Activated CD4-positive, alpha-beta memory T cell treated with anti-CD3 and anti-CD28 coated beads for 36 hours (primary cell): Measurements from ENCODE around the gene MANSC4. TPM values are rescaled to one million over a fixed set of nuclear protein-coding genes. Genes with fewer than 3 reads are reported as not detected.

Experiments used
- CTCF ChIA-PET: fragments of 350-600 bp; sonication (Branson Sonifier 250); formaldehyde crosslinking; loops from one replicate; lab custom pipeline; 2021; ENCODE audit warnings: antibody characterized with exemption, inconsistent platforms; lab: Charles Lee
- POLR2A ChIA-PET: fragments of 350-600 bp; sonication (Branson Sonifier 250); formaldehyde crosslinking; loops from one replicate; lab custom pipeline; 2021; ENCODE audit warnings: antibody characterized with exemption; lab: Charles Lee
- DNase-seq: peaks from one replicate; pipeline ENCODE4 v3.0.0-alpha.2; 2020
- H3K27ac Mint-ChIP-seq: one replicate; pipeline ENCODE4 v1.8.0; 2021; ENCODE audit warnings: mixed read lengths
- H3K27me3 Mint-ChIP-seq: one replicate; pipeline ENCODE4 v1.8.0; 2021; ENCODE audit warnings: mixed read lengths
- H3K36me3 Mint-ChIP-seq: one replicate; pipeline ENCODE4 v1.8.0; 2021; ENCODE audit warnings: mixed read lengths
- H3K4me1 Mint-ChIP-seq: one replicate; pipeline ENCODE4 v1.8.0; 2021; ENCODE audit warnings: low read depth, mixed read lengths
- H3K4me3 Mint-ChIP-seq: one replicate; pipeline ENCODE4 v1.8.0; 2021; ENCODE audit warnings: mild to moderate bottlenecking, mixed read lengths
- H3K9me3 Mint-ChIP-seq: one replicate; pipeline ENCODE4 v1.8.0; 2021; ENCODE audit warnings: mixed read lengths
- intact Hi-C: fragments of 100-400 bp; cut with micrococcal nuclease; formaldehyde crosslinking; loops from one replicate; pipeline ENCODE4 v1.15.1; 2023
- total RNA-seq, 2 experiments: library from RNA; stranded (reverse); gene quantifications; one replicate each; pipeline ENCODE4 v1.2.3, GENCODE V29; 2021

The MANSC4 gene
- total RNA-seq = not detected

DNA sequence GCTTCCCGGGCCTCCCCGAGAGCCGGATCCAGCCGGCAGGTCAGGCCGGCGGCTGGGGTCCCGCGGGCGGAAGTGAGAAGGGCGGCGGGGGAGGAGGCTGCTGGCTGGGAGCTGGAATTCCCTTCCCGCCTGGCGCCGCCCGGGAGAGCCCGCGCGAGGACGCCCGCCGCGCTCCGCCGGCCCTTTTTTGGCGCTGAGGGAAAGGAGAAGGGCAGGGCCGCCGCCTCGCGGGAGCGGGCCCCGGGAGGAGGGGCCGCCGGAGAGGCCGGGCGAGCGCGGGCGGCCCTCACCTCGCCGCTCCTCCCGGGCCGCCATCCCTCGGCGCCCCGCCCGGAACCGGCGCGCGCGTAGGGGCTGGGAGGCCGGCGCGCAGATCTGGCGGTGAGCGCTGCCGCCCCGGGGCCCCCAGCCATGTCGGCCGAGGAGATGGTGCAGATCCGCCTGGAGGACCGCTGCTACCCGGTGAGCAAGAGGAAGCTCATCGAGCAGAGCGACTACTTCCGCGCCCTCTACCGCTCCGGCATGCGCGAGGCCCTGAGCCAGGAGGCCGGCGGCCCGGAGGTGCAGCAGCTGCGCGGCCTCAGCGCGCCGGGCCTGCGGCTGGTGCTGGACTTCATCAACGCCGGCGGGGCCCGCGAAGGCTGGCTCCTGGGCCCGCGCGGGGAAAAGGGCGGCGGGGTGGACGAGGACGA is at the start of gene MANSC4, which contains the start of gene KLHL42:
MANSC4 (minus strand) TSS at position 317 of the 692 bp plus-strand sequence. CDS start 8,960 bp downstream, outside the sequence.
KLHL42 (plus strand) TSS at position 314 of the 692 bp plus-strand sequence; CDS start at position 412, 98 bp downstream.
- peak; percentile 73 for DNase-seq
- peak within 1 kb of the TSS; percentile 78 for H3K4me3 Mint-ChIP-seq
- H3K4me1 Mint-ChIP-seq = peaks cover 30% of the 10 kb centered on the region
- H3K27me3 Mint-ChIP-seq = no peaks in the 10 kb centered on the region
- ChIA-PET CTCF (interaction anchor here (0.6 to 2.4 kb wide), 7 partner anchors 15 to 84 kb away, joined by 3 to 21 read pairs (median 4); no protein-coding TSS in a partner anchor), POLR2A (interaction anchor here (0.8 to 1.8 kb wide), 5 partner anchors 10 to 47 kb away, joined by 3 to 11 read pairs (median 4); no protein-coding TSS in a partner anchor)
- intact Hi-C loops = loop anchor here (1.0 to 10.0 kb wide), 3 partner anchors 42 to 845 kb away; partner anchors contain the start of genes FGFR1OP2, INTS13 and MRPS35
- H3K36me3 Mint-ChIP-seq = peaks cover 17% of the 10 kb centered on the region
- no peaks in the 10 kb centered on the region for H3K9me3 Mint-ChIP-seq
- H3K27ac Mint-ChIP-seq = peak within 1 kb of the TSS; percentile 65

DNA sequence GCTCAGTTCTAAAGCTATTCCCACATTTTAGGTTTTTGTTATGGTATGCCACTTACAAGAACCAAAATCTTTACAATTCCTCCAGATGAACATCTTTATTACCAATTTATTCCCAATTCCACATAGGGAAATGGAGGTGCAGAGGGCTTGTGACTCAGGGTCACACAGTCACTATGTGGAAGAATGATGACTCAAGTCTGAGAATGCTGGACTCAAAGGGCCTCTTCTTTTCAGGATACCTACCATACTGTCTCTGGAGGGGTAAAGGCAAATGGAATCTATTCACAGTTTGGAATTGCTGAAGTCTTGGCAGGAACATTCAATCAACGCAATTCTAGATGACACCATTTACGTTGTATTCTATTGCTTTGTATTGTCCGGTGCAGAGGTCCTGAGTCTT is 48.2 kb upstream of the MANSC4 start:
- H3K27me3 Mint-ChIP-seq = peaks cover 23% of the 10 kb centered on the region
- CTCF ChIA-PET = no interaction called here

GRCh38 chr12:27826076-27826475 is 46.0 kb upstream of the MANSC4 start:
- no peak overlapping the region for H3K4me3 Mint-ChIP-seq
- intact Hi-C loops = no loop called here
- POLR2A ChIA-PET = interaction anchor here (0.6 kb wide), 3 partner anchors 54 to 1116 kb away, joined by 3 to 4 read pairs (median 3); no protein-coding TSS in a partner anchor
- no peak for DNase-seq
- CTCF ChIA-PET = no interaction called here
- peaks cover 42% of the 10 kb centered on the region for H3K4me1 Mint-ChIP-seq
- H3K9me3 Mint-ChIP-seq = no peaks in the 10 kb centered on the region
- H3K27me3 Mint-ChIP-seq = peaks cover 23% of the 10 kb centered on the region
- H3K36me3 Mint-ChIP-seq = no peaks in the 10 kb centered on the region
- H3K27ac Mint-ChIP-seq = no peak overlapping the region

More for the DNA sequence above, 48.2 kb upstream of the MANSC4 start:
- no peak overlapping the region for H3K4me3 Mint-ChIP-seq
- intact Hi-C loops = no loop called here
- POLR2A ChIA-PET = no interaction called here
- H3K4me1 Mint-ChIP-seq = peaks cover 23% of the 10 kb centered on the region
- no peak overlapping the region for H3K27ac Mint-ChIP-seq
- no peaks in the 10 kb centered on the region for H3K9me3 Mint-ChIP-seq
- no peak for DNase-seq
- H3K36me3 Mint-ChIP-seq = no peaks in the 10 kb centered on the region

- ChIA-PET POLR2A (interaction anchor here (0.6 to 2.0 kb wide), 3 partner anchors 36 to 366 kb away, joined by 3 to 6 read pairs (median 3); partner anchors contain the start of gene CCDC91), CTCF (interaction anchor here (1.1 to 1.3 kb wide), 2 partner anchors 38 to 45 kb away, joined by 4 to 5 read pairs; partner anchors contain the start of genes KLHL42 and MANSC4)
- H3K4me1 Mint-ChIP-seq = peaks cover 43% of the 10 kb centered on the region
- H3K27ac Mint-ChIP-seq = peak overlapping the region; percentile 30
- no peaks in the 10 kb centered on the region for H3K36me3 Mint-ChIP-seq
- DNase-seq = peak; percentile 61
- H3K27me3 Mint-ChIP-seq = peaks cover 25% of the 10 kb centered on the region
- intact Hi-C loops = loop anchor here (5.0 kb wide), 3 partner anchors 243 to 1258 kb away; partner anchors contain the start of gene PPFIBP1
- peak overlapping the region; percentile 23 for H3K4me3 Mint-ChIP-seq
- H3K9me3 Mint-ChIP-seq = no peaks in the 10 kb centered on the region
Observed at GRCh38 chr12:27824126-27824842, 44.2 kb upstream of the MANSC4 start.

- POLR2A ChIA-PET = interaction anchor here (1.3 to 2.0 kb wide), 4 partner anchors 19 to 43 kb away, joined by 3 to 29 read pairs (median 8); partner anchors contain the start of genes KLHL42 and MANSC4
- intact Hi-C loops = loop anchor here (2.0 to 5.0 kb wide), 4 partner anchors 118 to 1259 kb away; partner anchors contain the start of gene PPFIBP1
- Mint-ChIP-seq H3K4me3 (no peak overlapping the region), H3K36me3 (no peaks in the 10 kb centered on the region), H3K27ac (peak overlapping the region; percentile 45), H3K9me3 (no peaks in the 10 kb centered on the region), H3K27me3 (peaks cover 35% of the 10 kb centered on the region), H3K4me1 (peaks cover 43% of the 10 kb centered on the region)
- CTCF ChIA-PET = interaction anchor here (0.6 to 3.8 kb wide), 7 partner anchors 21 to 118 kb away, joined by 3 to 55 read pairs (median 11); no protein-coding TSS in a partner anchor
- peak; percentile 40 for DNase-seq
Observed at GRCh38 chr12:27823038-27823437, 43.0 kb upstream of the MANSC4 start.

GRCh38 chr12:27822076-27822712 is 42.2 kb upstream of the MANSC4 start:
- POLR2A ChIA-PET = interaction anchor here (0.7 to 2.0 kb wide), 6 partner anchors 17 to 491 kb away, joined by 3 to 29 read pairs (median 6); partner anchors contain the start of genes KLHL42 and MANSC4
- H3K27me3 Mint-ChIP-seq = peaks cover 33% of the 10 kb centered on the region
- peaks cover 43% of the 10 kb centered on the region for H3K4me1 Mint-ChIP-seq
- intact Hi-C loops = loop anchor here (1.0 to 5.0 kb wide), 18 partner anchors 16 to 1281 kb away; partner anchors contain the start of genes KLHL42, MANSC4, MRPS35 and PPFIBP1
- H3K4me3 Mint-ChIP-seq = peak overlapping the region; percentile 61
- CTCF ChIA-PET = interaction anchor here (0.6 to 3.8 kb wide), 28 partner anchors 10 to 1265 kb away, joined by 3 to 55 read pairs (median 5); partner anchors contain the start of genes KLHL42 and MANSC4
- H3K36me3 Mint-ChIP-seq = no peaks in the 10 kb centered on the region
- peak; percentile 85 for DNase-seq
- H3K27ac Mint-ChIP-seq = peak overlapping the region; percentile 83
- no peaks in the 10 kb centered on the region for H3K9me3 Mint-ChIP-seq

DNA sequence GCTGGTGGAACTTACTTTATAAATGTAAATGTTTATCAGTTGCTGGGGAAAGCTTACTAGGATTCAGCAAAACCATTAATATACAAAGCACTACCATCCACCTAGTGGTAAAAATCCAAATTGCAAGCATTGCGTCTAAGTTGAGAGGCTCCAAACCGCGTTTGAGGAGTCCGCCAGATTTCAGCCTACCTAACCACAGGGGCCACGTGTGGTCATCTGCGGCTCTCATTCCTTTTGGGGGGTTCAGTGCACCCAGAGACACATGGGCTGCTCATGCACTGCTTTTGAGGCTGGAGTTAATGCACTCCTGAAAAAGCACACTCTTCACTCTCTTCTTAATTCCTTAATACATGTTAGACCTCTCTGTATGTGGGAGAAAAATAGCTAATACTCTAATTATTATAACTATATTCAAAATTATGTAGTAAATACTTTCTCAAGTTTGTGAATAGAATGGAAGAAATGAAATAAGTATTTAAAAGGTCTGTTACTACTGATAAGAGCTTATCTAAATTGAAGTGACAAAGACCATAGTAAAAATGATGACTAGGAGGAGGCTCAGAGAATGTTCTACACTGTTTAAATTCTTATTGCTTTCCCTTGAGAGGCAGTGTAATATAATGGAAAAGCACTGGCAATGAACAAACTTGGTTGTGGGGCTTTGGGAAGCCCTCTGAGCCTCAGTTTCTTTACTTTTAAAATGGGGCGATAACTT is 41.4 kb upstream of the MANSC4 start:
- no peaks in the 10 kb centered on the region for H3K9me3 Mint-ChIP-seq
- peaks cover 43% of the 10 kb centered on the region for H3K4me1 Mint-ChIP-seq
- H3K4me3 Mint-ChIP-seq = no peak overlapping the region
- ChIA-PET CTCF (interaction anchor here (0.6 to 3.8 kb wide), 36 partner anchors 8 to 1266 kb away, joined by 3 to 55 read pairs (median 4); partner anchors contain the start of genes KLHL42, MANSC4 and MRPS35), POLR2A (interaction anchor here (1.2 to 2.0 kb wide), 4 partner anchors 16 to 41 kb away, joined by 3 to 29 read pairs (median 8); partner anchors contain the start of genes KLHL42 and MANSC4)
- intact Hi-C loops = loop anchor here (1.0 to 5.0 kb wide), 4 partner anchors 88 to 1261 kb away; partner anchors contain the start of gene PPFIBP1
- H3K27me3 Mint-ChIP-seq = peaks cover 33% of the 10 kb centered on the region
- no peak overlapping the region for H3K27ac Mint-ChIP-seq
- peak; percentile 28 for DNase-seq
- no peaks in the 10 kb centered on the region for H3K36me3 Mint-ChIP-seq

- POLR2A ChIA-PET = no interaction called here
- H3K36me3 Mint-ChIP-seq = no peaks in the 10 kb centered on the region
- peaks cover 29% of the 10 kb centered on the region for H3K27me3 Mint-ChIP-seq
- H3K4me1 Mint-ChIP-seq = peaks cover 39% of the 10 kb centered on the region
- H3K4me3 Mint-ChIP-seq = no peak overlapping the region
- no peaks in the 10 kb centered on the region for H3K9me3 Mint-ChIP-seq
- no peak for DNase-seq
- no peak overlapping the region for H3K27ac Mint-ChIP-seq
- CTCF ChIA-PET = interaction anchor here (0.6 to 3.8 kb wide), 21 partner anchors 9 to 120 kb away, joined by 3 to 55 read pairs (median 7); partner anchors contain the start of genes KLHL42, MANSC4 and MRPS35
- intact Hi-C loops = loop anchor here (5.0 kb wide), 3 partner anchors 247 to 1262 kb away; partner anchors contain the start of gene PPFIBP1
Observed at GRCh38 chr12:27820564-27820963, 40.5 kb upstream of the MANSC4 start.

DNA sequence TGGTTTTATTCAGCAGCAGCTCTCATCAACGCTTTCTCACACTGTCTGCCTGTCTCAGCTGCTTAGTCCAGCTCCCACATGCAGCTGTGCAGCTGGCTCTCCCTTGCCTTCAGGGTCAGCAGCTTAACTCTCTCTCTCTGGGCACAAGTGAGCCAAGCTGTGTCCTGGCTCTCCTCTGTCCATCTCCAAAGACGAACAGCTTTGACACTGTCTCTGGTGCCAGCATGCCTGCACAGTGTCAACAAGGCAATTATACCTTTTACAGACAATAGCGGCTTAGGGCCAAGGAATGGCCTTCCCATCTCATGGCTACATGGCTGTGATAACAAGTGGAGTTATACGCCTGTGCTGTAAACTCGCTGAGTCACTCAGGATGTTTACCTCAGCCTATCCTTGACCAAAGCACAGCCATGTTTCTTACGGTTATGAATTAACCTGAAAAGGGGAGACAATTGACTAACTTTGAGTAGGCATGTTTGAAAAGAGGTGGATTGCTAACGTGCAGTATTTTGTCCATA is 38.4 kb upstream of the MANSC4 start:
- H3K36me3 Mint-ChIP-seq = no peaks in the 10 kb centered on the region
- no peaks in the 10 kb centered on the region for H3K9me3 Mint-ChIP-seq
- peaks cover 32% of the 10 kb centered on the region for H3K4me1 Mint-ChIP-seq
- intact Hi-C loops = no loop called here
- H3K27me3 Mint-ChIP-seq = peaks cover 26% of the 10 kb centered on the region
- H3K4me3 Mint-ChIP-seq = no peak overlapping the region
- H3K27ac Mint-ChIP-seq = no peak overlapping the region
- ChIA-PET CTCF (no interaction called here), POLR2A (no interaction called here)
- DNase-seq = no peak

- ChIA-PET CTCF (interaction anchor here (0.6 kb wide), 1 partner anchor 49 kb away, joined by 4 read pairs; no protein-coding TSS in a partner anchor), POLR2A (no interaction called here)
- Mint-ChIP-seq H3K27ac (no peak overlapping the region), H3K4me3 (no peak overlapping the region), H3K4me1 (peaks cover 25% of the 10 kb centered on the region), H3K27me3 (peaks cover 24% of the 10 kb centered on the region), H3K36me3 (no peaks in the 10 kb centered on the region), H3K9me3 (no peaks in the 10 kb centered on the region)
- intact Hi-C loops = loop anchor here (1.0 kb wide), 1 partner anchor 10 kb away; no protein-coding TSS in a partner anchor
- no peak for DNase-seq
Observed at GRCh38 chr12:27817766-27818165, 37.7 kb upstream of the MANSC4 start.
